ENCODE data around the gene LRRTM4. TPM values are rescaled to one million over a fixed set of nuclear protein-coding genes. Genes with fewer than 3 reads are reported as not detected.

Gene LRRTM4
- total RNA-seq, 1 experiment from 2014 or later: 9.4 TPM

- no peak for TF ChIP-seq ARID4B (CRISPR knock-in tag; IDR thresholded peaks at IDR 0.05; ENCODE audit: borderline replicate concordance)
Measured at GRCh38 chr2:76851000-76851399, 671.2 kb downstream of the LRRTM4 start (continued).

GRCh38 chr2:76849086-76849485, 673.1 kb downstream of the LRRTM4 start:
- peaks cover 3% of the 10 kb centered on the region; the same call in 1 of the 2 replicates for H3K4me1 Mint-ChIP-seq
- no peaks in the 10 kb centered on the region for H3K9me3 Mint-ChIP-seq
- H3K27ac Mint-ChIP-seq: no peak overlapping the region
- no peak for TF ChIP-seq ZNF317 (CRISPR knock-in tag; IDR thresholded peaks at IDR 0.05; ENCODE audit: borderline replicate concordance, low read depth)
- no peak overlapping the region for H3K4me3 Mint-ChIP-seq
- ChIA-PET CTCF (no interaction called here), POLR2A (no interaction called here)
- no peaks in the 10 kb centered on the region for H3K27me3 Mint-ChIP-seq (ENCODE audit: low read depth)
- H3K36me3 Mint-ChIP-seq: no peaks in the 10 kb centered on the region
- ATAC-seq (no peak), DNase-seq (ENCODE audit: low spot score) (no peak)

GRCh38 chr2:76839826-76840225, 682.4 kb downstream of the LRRTM4 start:
- TF ChIP-seq ZNF281 (CRISPR knock-in tag; IDR thresholded peaks at IDR 0.05): no peak
- no peak for TF ChIP-seq ATF1 (CRISPR knock-in tag; IDR thresholded peaks at IDR 0.05)
- no peak for TF ChIP-seq PRRX2 (CRISPR knock-in tag; IDR thresholded peaks at IDR 0.05)
- TF ChIP-seq CREB1 (CRISPR knock-in tag; IDR thresholded peaks at IDR 0.05): no peak
- TF ChIP-seq TCF7 (CRISPR knock-in tag; IDR thresholded peaks at IDR 0.05; ENCODE audit: low read depth): no peak
- no peak for TF ChIP-seq NR3C1 (CRISPR knock-in tag; conservative IDR thresholded peaks at IDR 0.05; ENCODE audit: low read depth)
- no peak for TF ChIP-seq ZNF396 (CRISPR knock-in tag; IDR thresholded peaks at IDR 0.05; ENCODE audit: borderline replicate concordance)
- no peak for TF ChIP-seq ZBTB21 (CRISPR knock-in tag; IDR thresholded peaks at IDR 0.05; ENCODE audit: borderline replicate concordance)
- TF ChIP-seq ZNF138 (CRISPR knock-in tag; conservative IDR thresholded peaks at IDR 0.05): no peak
- no peak for TF ChIP-seq ELF4 (CRISPR knock-in tag; IDR thresholded peaks at IDR 0.05; ENCODE audit: low read depth)
- no peak for TF ChIP-seq ATF6 (CRISPR knock-in tag; IDR thresholded peaks at IDR 0.05)
- no peak for TF ChIP-seq E2F4 (CRISPR knock-in tag; IDR thresholded peaks at IDR 0.05; ENCODE audit: borderline replicate concordance, low read depth)
- no peak for TF ChIP-seq EMX1 (CRISPR knock-in tag; IDR thresholded peaks at IDR 0.05)
- no peak for TF ChIP-seq SMAD4 (CRISPR knock-in tag; IDR thresholded peaks at IDR 0.05)
- no peak for TF ChIP-seq IRF2 (CRISPR knock-in tag; IDR thresholded peaks at IDR 0.05; ENCODE audit: borderline replicate concordance, low read depth)
- CTCF ChIA-PET: no interaction called here
- no peaks in the 10 kb centered on the region for H3K27me3 Mint-ChIP-seq (ENCODE audit: low read depth)
- ATAC-seq (no peak), DNase-seq (ENCODE audit: low spot score) (no peak)
- peaks cover 4% of the 10 kb centered on the region; the same call in 1 of the 2 replicates for H3K9me3 Mint-ChIP-seq
- no peak overlapping the region for H3K27ac Mint-ChIP-seq
- POLR2A ChIA-PET: no interaction called here
- no peak overlapping the region for H3K4me3 Mint-ChIP-seq
- H3K4me1 Mint-ChIP-seq: peaks cover 5% of the 10 kb centered on the region
- no peaks in the 10 kb centered on the region for H3K36me3 Mint-ChIP-seq

All from WTC11 (cell line).